Activated naive CD4-positive, alpha-beta T cell treated with anti-CD3 and anti-CD28 coated beads, Interleukin-2, amount 50 U/mL, for 24 hours (primary cell): ENCODE measurements around the gene MKRN2OS.

Source experiments
- H3K27ac Mint-ChIP-seq: one replicate; pipeline ENCODE4 v1.8.0; 2021; ENCODE audit warnings: mild to moderate bottlenecking, mixed read lengths
- H3K27me3 Mint-ChIP-seq: one replicate; pipeline ENCODE4 v1.8.0; 2021; ENCODE audit warnings: mixed read lengths
- H3K36me3 Mint-ChIP-seq: one replicate; pipeline ENCODE4 v1.8.0; 2021; ENCODE audit warnings: mixed read lengths
- H3K4me1 Mint-ChIP-seq: one replicate; pipeline ENCODE4 v1.8.0; 2021; ENCODE audit warnings: mixed read lengths
- H3K4me3 Mint-ChIP-seq: one replicate; pipeline ENCODE4 v1.8.0; 2021; ENCODE audit warnings: mild to moderate bottlenecking, mixed read lengths
- H3K9me3 Mint-ChIP-seq: one replicate; pipeline ENCODE4 v1.8.0; 2021; ENCODE audit warnings: mixed read lengths

Gene MKRN2OS

DNA sequence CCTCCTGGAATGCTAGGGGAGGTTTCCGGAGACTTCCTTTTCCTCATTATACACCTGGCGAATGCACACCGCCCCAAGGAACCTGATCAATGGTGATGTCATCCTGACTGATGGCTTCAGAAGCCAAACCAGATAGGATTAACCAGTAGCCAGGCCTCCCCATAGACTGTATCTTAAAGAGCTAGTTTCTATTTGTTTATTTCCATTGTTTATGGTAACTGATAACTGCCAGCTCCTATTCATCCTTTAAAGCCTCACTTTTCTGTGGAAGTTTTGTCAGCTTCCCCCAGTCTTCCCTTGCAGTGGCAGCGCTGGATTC lies at the start of gene MKRN2OS:
Gene MKRN2OS, minus strand, starts transcription at position 27 of the 319 bp plus-strand sequence. CDS start 35 bp downstream, outside the sequence.
- Mint-ChIP-seq H3K4me1 (no peaks in the 10 kb centered on the region), H3K4me3 (no peak within 1 kb of the TSS), H3K27me3 (no peaks in the 10 kb centered on the region), H3K36me3 (no peaks in the 10 kb centered on the region), H3K27ac (no peak within 1 kb of the TSS), H3K9me3 (no peaks in the 10 kb centered on the region)

GRCh38 chr3:12593473-12593872 lies 48.2 kb upstream of the MKRN2OS start:
- H3K9me3 Mint-ChIP-seq: no peaks in the 10 kb centered on the region
- H3K36me3 Mint-ChIP-seq: peaks cover 12% of the 10 kb centered on the region
- no peaks in the 10 kb centered on the region for H3K27me3 Mint-ChIP-seq
- no peak overlapping the region for H3K4me3 Mint-ChIP-seq
- no peaks in the 10 kb centered on the region for H3K4me1 Mint-ChIP-seq
- peak overlapping the region; percentile 70 for H3K27ac Mint-ChIP-seq

DNA sequence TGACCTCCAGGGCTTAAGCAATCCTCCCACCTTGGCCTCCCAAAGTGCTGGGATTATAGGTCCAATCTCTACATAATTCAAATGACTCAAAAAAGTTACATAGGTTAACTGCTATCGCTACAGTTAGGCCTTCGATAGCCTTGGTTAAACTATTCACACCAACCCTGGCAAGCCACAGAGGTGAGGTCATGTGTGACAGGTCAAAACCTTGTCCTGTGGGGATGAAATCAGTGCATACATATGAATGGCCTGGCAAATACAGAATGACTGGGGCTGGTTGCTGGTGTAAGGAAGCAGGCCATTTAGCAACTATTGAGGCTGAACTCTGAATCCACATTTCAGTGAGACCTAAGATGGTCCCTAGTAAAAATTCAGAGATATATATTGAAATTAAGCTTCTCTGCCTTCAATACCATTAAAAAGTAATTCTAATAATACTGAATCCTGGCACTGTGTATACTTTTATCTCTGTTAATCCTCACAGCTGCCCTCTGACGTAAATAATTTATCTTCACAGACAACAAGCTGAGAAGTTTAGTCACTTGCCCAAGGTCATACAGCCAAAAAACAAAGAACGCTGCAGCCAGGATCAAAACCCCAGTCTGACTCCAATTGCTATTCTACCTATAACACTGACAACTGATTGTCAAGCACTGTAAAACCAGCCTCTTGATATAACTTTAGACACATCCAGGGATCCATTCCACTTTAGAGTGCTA lies 46.9 kb upstream of the MKRN2OS start:
- peaks cover 12% of the 10 kb centered on the region for H3K36me3 Mint-ChIP-seq
- H3K27me3 Mint-ChIP-seq: no peaks in the 10 kb centered on the region
- no peak overlapping the region for H3K4me3 Mint-ChIP-seq
- H3K27ac Mint-ChIP-seq: no peak overlapping the region
- H3K4me1 Mint-ChIP-seq: no peaks in the 10 kb centered on the region
- H3K9me3 Mint-ChIP-seq: no peaks in the 10 kb centered on the region

DNA sequence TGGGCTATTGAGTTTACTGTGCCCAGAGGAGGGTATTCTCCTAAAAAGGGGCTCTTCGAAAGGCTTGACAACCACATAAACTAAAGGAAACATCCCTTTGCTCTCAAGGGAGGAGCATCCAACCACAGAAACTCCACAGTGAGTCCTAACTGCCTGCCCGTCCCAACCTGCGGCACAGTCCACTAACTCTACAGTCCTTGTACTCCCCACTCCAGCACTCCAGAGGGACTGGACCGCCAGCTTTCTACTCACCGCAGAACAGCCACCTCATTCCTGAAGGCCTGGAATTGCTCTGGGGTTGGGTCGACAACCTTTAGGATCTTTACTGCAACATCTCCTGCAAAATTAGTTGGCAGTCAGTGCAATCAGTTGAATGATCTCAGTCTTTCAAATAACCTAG lies 46.2 kb upstream of the MKRN2OS start:
- H3K27ac Mint-ChIP-seq: no peak overlapping the region
- H3K4me3 Mint-ChIP-seq: no peak overlapping the region
- peaks cover 12% of the 10 kb centered on the region for H3K36me3 Mint-ChIP-seq
- no peaks in the 10 kb centered on the region for H3K4me1 Mint-ChIP-seq
- no peaks in the 10 kb centered on the region for H3K27me3 Mint-ChIP-seq
- H3K9me3 Mint-ChIP-seq: no peaks in the 10 kb centered on the region

DNA sequence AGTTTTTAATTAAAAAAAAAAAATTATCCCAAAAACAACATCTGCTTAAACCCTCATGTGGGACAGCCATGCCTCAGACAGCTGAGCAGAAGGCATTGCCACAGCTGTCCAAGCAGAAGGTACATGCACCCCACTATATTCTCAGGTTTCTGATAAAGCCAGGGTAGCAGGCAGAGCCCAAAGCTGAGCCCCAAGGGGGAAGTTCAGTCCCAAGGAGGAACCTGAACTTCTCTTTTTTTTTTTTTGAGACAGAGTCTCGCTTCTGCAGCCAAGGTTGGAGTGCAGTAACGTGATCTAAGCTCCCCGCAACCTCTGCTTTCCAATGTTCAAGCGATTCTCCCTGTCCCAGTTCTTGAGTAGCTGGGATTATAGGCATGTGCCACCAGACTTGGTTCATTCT lies 44.8 kb upstream of the MKRN2OS start:
- no peak overlapping the region for H3K27ac Mint-ChIP-seq
- no peak overlapping the region for H3K4me3 Mint-ChIP-seq
- no peaks in the 10 kb centered on the region for H3K9me3 Mint-ChIP-seq
- peaks cover 9% of the 10 kb centered on the region for H3K36me3 Mint-ChIP-seq
- no peaks in the 10 kb centered on the region for H3K4me1 Mint-ChIP-seq
- no peaks in the 10 kb centered on the region for H3K27me3 Mint-ChIP-seq

GRCh38 chr3:12588039-12589009 lies 43.0 kb upstream of the MKRN2OS start:
- H3K36me3 Mint-ChIP-seq: peaks cover 5% of the 10 kb centered on the region
- no peaks in the 10 kb centered on the region for H3K9me3 Mint-ChIP-seq

DNA sequence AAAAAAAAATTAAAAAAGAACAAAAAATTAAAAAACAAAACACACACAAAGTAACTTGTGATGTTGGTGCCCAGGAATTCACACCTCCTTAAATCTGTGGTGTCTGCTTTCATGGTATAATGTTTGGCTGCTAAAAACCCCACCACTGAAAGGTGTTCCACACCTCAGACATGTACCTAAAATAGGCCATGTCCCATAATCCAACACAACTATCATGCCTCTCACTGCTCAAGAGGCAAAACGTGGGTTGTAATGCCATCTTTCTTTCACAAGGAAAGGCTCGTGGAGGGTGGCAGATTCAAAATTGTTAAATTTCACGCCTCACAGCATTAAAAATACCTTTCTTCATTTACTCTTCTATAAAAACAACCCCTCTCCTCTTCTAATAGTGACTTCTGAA lies 41.1 kb upstream of the MKRN2OS start:
- H3K4me3 Mint-ChIP-seq: no peak overlapping the region
- no peaks in the 10 kb centered on the region for H3K4me1 Mint-ChIP-seq
- H3K27me3 Mint-ChIP-seq: no peaks in the 10 kb centered on the region
- H3K9me3 Mint-ChIP-seq: no peaks in the 10 kb centered on the region
- H3K27ac Mint-ChIP-seq: no peak overlapping the region
- peaks cover 8% of the 10 kb centered on the region for H3K36me3 Mint-ChIP-seq

More at GRCh38 chr3:12588039-12589009, 43.0 kb upstream of the MKRN2OS start:
- H3K4me3 Mint-ChIP-seq: no peak overlapping the region
- no peaks in the 10 kb centered on the region for H3K27me3 Mint-ChIP-seq
- no peaks in the 10 kb centered on the region for H3K4me1 Mint-ChIP-seq
- peak overlapping the region; percentile 11 for H3K27ac Mint-ChIP-seq

DNA sequence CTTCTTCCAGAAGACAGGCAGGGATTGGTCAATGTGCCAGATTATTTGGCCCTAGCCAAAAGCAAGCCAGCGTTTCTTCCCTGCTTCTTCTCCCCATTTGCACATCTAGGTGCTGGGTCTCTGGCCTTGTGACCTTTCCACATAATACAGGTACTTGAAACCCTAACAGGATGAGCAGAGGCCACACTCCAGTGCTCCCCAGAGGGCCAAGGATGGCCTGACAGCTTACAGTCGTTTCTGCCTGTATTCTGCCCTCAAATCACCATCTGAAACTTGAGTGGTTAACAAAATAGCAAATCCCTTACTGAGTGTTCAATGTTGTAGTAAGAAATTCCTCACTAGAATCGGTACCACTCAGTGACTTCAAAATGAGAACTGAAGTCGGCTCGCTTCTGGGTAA lies 40.7 kb upstream of the MKRN2OS start:
- Mint-ChIP-seq H3K4me1 (no peaks in the 10 kb centered on the region), H3K4me3 (no peak overlapping the region), H3K27ac (peak overlapping the region; percentile 35), H3K27me3 (no peaks in the 10 kb centered on the region), H3K36me3 (peaks cover 9% of the 10 kb centered on the region), H3K9me3 (no peaks in the 10 kb centered on the region)

GRCh38 chr3:12585181-12585580 lies 39.9 kb upstream of the MKRN2OS start:
- Mint-ChIP-seq H3K4me3 (no peak overlapping the region), H3K27ac (peak overlapping the region; percentile 59), H3K36me3 (peaks cover 11% of the 10 kb centered on the region), H3K27me3 (no peaks in the 10 kb centered on the region), H3K9me3 (no peaks in the 10 kb centered on the region), H3K4me1 (no peaks in the 10 kb centered on the region)

DNA sequence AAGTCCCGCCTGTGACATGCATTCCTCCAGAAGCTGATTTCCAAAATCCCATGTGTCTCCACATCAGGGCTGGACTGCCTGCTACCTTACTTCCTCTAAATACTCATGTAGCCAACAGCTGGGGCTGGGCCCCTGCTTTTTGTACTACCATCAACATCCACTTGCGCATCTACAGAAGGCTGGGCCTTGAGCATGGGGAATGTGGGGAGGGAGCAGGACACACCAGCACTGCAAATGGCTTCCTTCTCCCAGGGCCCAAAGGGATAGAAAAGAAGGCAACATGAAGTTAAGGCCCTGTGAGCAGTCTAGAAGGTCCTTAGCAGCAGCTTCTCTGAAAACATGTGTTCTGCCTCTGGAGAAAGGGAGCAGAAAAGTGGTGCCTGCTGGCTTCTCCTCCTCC lies 38.8 kb upstream of the MKRN2OS start:
- H3K4me3 Mint-ChIP-seq: no peak overlapping the region
- peak overlapping the region; percentile 55 for H3K27ac Mint-ChIP-seq
- H3K36me3 Mint-ChIP-seq: peaks cover 18% of the 10 kb centered on the region
- no peaks in the 10 kb centered on the region for H3K27me3 Mint-ChIP-seq
- no peaks in the 10 kb centered on the region for H3K9me3 Mint-ChIP-seq
- peaks cover 3% of the 10 kb centered on the region for H3K4me1 Mint-ChIP-seq

DNA sequence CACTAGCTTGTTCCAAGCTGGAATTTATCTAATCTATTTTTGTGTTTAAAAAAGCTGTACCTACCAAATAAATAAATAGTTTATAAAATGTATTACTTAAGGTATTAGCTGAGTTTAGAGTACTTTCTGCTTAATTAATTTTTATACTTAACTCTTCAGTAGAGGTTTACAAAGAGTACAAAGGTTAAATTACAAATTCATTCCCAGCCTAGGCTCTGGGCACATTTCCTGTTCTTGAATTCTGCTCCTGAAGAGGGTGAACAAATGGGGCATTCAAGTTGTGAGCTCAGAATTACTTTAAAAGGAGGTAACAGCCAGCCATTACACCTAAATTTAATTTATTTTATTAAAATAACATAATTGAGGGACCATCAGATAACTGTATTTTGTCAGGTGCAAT lies 38.0 kb upstream of the MKRN2OS start:
- Mint-ChIP-seq H3K9me3 (no peaks in the 10 kb centered on the region), H3K27me3 (no peaks in the 10 kb centered on the region), H3K27ac (no peak overlapping the region), H3K4me1 (peaks cover 3% of the 10 kb centered on the region), H3K36me3 (peaks cover 20% of the 10 kb centered on the region), H3K4me3 (no peak overlapping the region)

DNA sequence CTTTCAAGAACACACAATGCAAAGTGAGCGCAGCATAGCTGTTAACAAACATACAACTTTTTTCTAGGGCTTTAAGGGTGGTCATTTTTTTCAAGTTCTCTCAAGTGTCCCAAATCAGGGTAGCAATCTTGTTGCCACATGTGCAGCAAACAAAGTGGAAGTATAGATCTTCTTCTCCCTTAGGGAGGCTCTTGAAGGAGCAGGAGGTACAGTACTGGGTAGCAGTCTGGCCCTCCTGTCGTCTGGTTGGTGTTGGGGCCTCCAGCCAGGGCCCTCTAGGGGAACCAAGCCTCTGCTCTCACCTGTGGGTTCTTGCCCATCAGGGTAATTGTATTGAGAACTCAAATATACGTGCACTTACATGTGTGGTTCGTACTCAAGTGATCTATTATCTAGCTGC lies 37.4 kb upstream of the MKRN2OS start:
- peaks cover 20% of the 10 kb centered on the region for H3K36me3 Mint-ChIP-seq
- no peaks in the 10 kb centered on the region for H3K9me3 Mint-ChIP-seq
- no peak overlapping the region for H3K27ac Mint-ChIP-seq

DNA sequence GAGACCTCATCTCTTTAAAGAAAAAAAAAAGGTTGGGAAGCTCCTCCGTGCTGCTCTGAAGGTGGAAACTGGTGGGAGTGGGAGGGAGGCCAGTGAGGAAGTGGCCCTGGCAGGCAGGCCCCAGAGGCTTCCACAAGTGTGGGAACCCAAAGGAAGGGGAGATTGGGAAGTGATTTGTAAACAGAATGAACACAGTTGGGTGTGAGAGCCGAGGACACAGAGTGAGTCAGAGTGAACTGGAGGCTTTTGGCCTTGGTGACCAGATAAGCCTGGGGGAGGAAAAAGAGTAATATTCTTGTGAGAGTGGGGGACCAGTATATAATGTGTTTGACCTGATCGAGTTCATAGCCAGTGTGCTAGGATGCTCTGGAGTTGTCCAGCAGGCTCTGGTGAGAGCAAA lies 34.6 kb upstream of the MKRN2OS start:
- Mint-ChIP-seq H3K9me3 (peaks cover 5% of the 10 kb centered on the region), H3K27ac (peak overlapping the region; percentile 62), H3K4me3 (no peak overlapping the region), H3K4me1 (peaks cover 3% of the 10 kb centered on the region), H3K36me3 (peaks cover 41% of the 10 kb centered on the region), H3K27me3 (no peaks in the 10 kb centered on the region)

More for the DNA sequence above, 37.4 kb upstream of the MKRN2OS start:
- Mint-ChIP-seq H3K4me3 (no peak overlapping the region), H3K27me3 (no peaks in the 10 kb centered on the region), H3K4me1 (peaks cover 3% of the 10 kb centered on the region)

- Mint-ChIP-seq H3K4me3 (no peak overlapping the region), H3K27me3 (no peaks in the 10 kb centered on the region), H3K9me3 (peaks cover 5% of the 10 kb centered on the region), H3K36me3 (peaks cover 39% of the 10 kb centered on the region), H3K27ac (peak overlapping the region; percentile 62), H3K4me1 (peaks cover 3% of the 10 kb centered on the region)
These were observed 34.2 kb upstream of the MKRN2OS start for GRCh38 chr3:12579456-12579855.

GRCh38 chr3:12578742-12579141 lies 33.4 kb upstream of the MKRN2OS start:
- Mint-ChIP-seq H3K4me1 (peaks cover 3% of the 10 kb centered on the region), H3K9me3 (peaks cover 5% of the 10 kb centered on the region), H3K27me3 (no peaks in the 10 kb centered on the region), H3K36me3 (peaks cover 43% of the 10 kb centered on the region), H3K4me3 (no peak overlapping the region), H3K27ac (peak overlapping the region; percentile 46)

DNA sequence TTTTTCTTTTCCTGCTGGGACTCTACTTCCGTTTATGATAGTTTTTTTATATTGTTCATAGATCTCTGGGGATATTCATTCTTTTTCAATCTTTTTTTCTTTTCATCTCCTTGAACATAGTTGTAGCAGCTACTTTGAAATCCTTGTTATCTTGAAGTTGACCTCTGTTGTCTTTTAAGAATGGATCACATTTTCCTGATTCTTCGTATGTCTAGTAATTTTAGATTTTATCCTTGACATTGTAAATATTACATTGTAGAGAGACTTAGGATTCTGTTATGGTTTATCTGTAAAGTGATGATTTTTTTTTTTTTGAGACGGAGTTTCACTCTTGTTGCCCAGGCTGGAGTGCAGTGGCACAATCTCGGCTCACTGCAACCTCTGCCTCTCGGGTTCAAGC lies 32.1 kb upstream of the MKRN2OS start:
- peaks cover 3% of the 10 kb centered on the region for H3K4me1 Mint-ChIP-seq
- peaks cover 41% of the 10 kb centered on the region for H3K36me3 Mint-ChIP-seq
- H3K4me3 Mint-ChIP-seq: no peak overlapping the region
- H3K9me3 Mint-ChIP-seq: peaks cover 5% of the 10 kb centered on the region
- H3K27me3 Mint-ChIP-seq: no peaks in the 10 kb centered on the region
- peak overlapping the region; percentile 24 for H3K27ac Mint-ChIP-seq
